A549 (cell line): ENCODE data around the gene TRIM72. TPM values are rescaled to one million over a fixed set of nuclear protein-coding genes. Genes with fewer than 3 reads are reported as not detected.

Experiments
- ATAC-seq, 2 experiments: fragments of 200-7000 bp in 1 of 2; fragments of >200 bp in 1 of 2; cut with Nextera tagmentation in 1 of 2; cut with Tn5 transposase in 1 of 2; 3 replicates each; pipeline versions ENCODE4 v1.8.0 to v1.9.1; 2018 to 2020; ENCODE audit warnings: mild to moderate bottlenecking in 1 of 2, moderate library complexity in 1 of 2
- CTCF ChIA-PET: fragments of 300-600 bp; sonication (Branson Sonifier 250); formaldehyde crosslinking; extraction: SDS; loops from one replicate; lab custom pipeline; 2021; ENCODE audit warnings: antibody characterized with exemption, inconsistent platforms; lab: Yijun Ruan, JAX
- POLR2A ChIA-PET: fragments of 350-600 bp; formaldehyde crosslinking; extraction: SDS; loops from one replicate; lab custom pipeline; 2021; ENCODE audit warnings: antibody characterized with exemption, inconsistent platforms; lab: Yijun Ruan, JAX
- DNase-seq, 2 experiments: peaks; one replicate each; pipeline versions ENCODE4 v3.0.0 to v3.0.0-alpha.2; 2011 to 2016; ENCODE audit warnings: low read depth in 1 of 2, low spot score in 1 of 2
- FAIRE-seq: peaks from 2 replicates; lab custom pipeline; 2011; peaks lifted over from hg19 to GRCh38; lab: Jason Lieb, UNC
- H3K27ac ChIP-seq, 2 experiments: fragments of >200 bp; sonication (Bioruptor Twin); formaldehyde crosslinking; 3 replicates each; pipeline ENCODE4 v1.5.1; 2016 to 2017
- H3K4me1 ChIP-seq: fragments of >200 bp; sonication (Bioruptor Twin); formaldehyde crosslinking; 3 replicates; pipeline ENCODE4 v1.6.1; 2016
- H3K4me2 ChIP-seq: fragments of >200 bp; sonication (Bioruptor Twin); formaldehyde crosslinking; 3 replicates; pipeline ENCODE4 v1.6.1; 2016
- H3K4me3 ChIP-seq: fragments of >200 bp; sonication (Bioruptor Twin); formaldehyde crosslinking; 3 replicates; pipeline ENCODE4 v1.5.1; 2016
- H3K9me3 ChIP-seq: fragments of >200 bp; sonication (Bioruptor Twin); formaldehyde crosslinking; 3 replicates; pipeline ENCODE4 v1.6.1; 2016
- BHLHE40 ChIP-seq: IDR thresholded peaks from 2 replicates; pipeline ENCODE4 v1.6.1; 2012; ENCODE audit warnings: low read depth, low read length, inconsistent platforms
- CBX2 ChIP-seq: fragments of 200-600 bp; sonication (generic); IDR thresholded peaks from 2 replicates; pipeline ENCODE4 v1.6.1; 2016; ENCODE audit warnings: low read depth, mild to moderate bottlenecking, borderline replicate concordance
- CEBPB ChIP-seq, 2 experiments: fragments of >200 bp in 1 of 2; sonication (Bioruptor Twin) in 1 of 2; formaldehyde crosslinking in 1 of 2; IDR thresholded peaks; 2 replicates each; pipeline ENCODE4 v1.6.1; 2012 to 2016
- CHD4 ChIP-seq: fragments of 200-600 bp; sonication (generic); IDR thresholded peaks from 2 replicates; pipeline ENCODE4 v1.6.1; 2016; ENCODE audit warnings: antibody characterized with exemption, mild to moderate bottlenecking, borderline replicate concordance
- CTCF ChIP-seq: fragments of >200 bp; sonication (Bioruptor Twin); formaldehyde crosslinking; IDR thresholded peaks from 3 replicates; pipeline ENCODE4 v1.5.1; 2016
- EHF ChIP-seq: fragments of 250-450 bp; sonication (Bioruptor Pico); IDR thresholded peaks from 2 replicates; pipeline ENCODE4 v1.5.0; 2020; ENCODE audit warnings: mild to moderate bottlenecking
- ELK1 ChIP-seq: fragments of 150-350 bp; IDR thresholded peaks from 2 replicates; pipeline ENCODE4 v1.6.1; 2014; ENCODE audit warnings: low read depth, mild to moderate bottlenecking, low read length
- EP300 ChIP-seq, 2 experiments: fragments of >200 bp; sonication (Bioruptor Twin); formaldehyde crosslinking; IDR thresholded peaks; 2 replicates in 1 of 2; 3 replicates in 1 of 2; pipeline ENCODE4 v1.6.1; 2016 to 2017
- FOSB ChIP-seq: fragments of 250-450 bp; sonication (Bioruptor Pico); IDR thresholded peaks from 2 replicates; pipeline ENCODE4 v1.5.0; 2020; ENCODE audit warnings: mild to moderate bottlenecking, moderate library complexity
- FOXS1 ChIP-seq: fragments of 250-450 bp; sonication (Bioruptor Pico); IDR thresholded peaks from 2 replicates; pipeline ENCODE4 v1.5.0; 2020; ENCODE audit warnings: mild to moderate bottlenecking, moderate library complexity
- HOXB5 ChIP-seq: fragments of 250-450 bp; sonication (Bioruptor Pico); IDR thresholded peaks from 2 replicates; pipeline ENCODE4 v1.5.0; 2020; ENCODE audit warnings: mild to moderate bottlenecking, moderate library complexity
- MAX ChIP-seq: IDR thresholded peaks from 2 replicates; pipeline ENCODE4 v1.6.1; 2012
- MYC ChIP-seq: IDR thresholded peaks from 2 replicates; pipeline ENCODE4 v1.6.1; 2012; ENCODE audit warnings: mild to moderate bottlenecking, inconsistent platforms, low read length, improper control_type of control experiment, borderline replicate concordance
- NFE2L2 ChIP-seq: fragments of 150-350 bp; conservative IDR thresholded peaks from 2 replicates; pipeline ENCODE4 v1.6.1; 2014; ENCODE audit warnings: low read length
- NPAS2 ChIP-seq: fragments of 250-450 bp; sonication (Bioruptor Pico); IDR thresholded peaks from 2 replicates; pipeline ENCODE4 v1.8.0; 2022; ENCODE audit warnings: mild to moderate bottlenecking, moderate library complexity, borderline replicate concordance
- PBX3 ChIP-seq: IDR thresholded peaks from 2 replicates; pipeline ENCODE4 v1.6.1; 2012
- PHF8 ChIP-seq: fragments of 200-600 bp; sonication (generic); IDR thresholded peaks from 2 replicates; pipeline ENCODE4 v1.6.1; 2016; ENCODE audit warnings: low read depth, mild to moderate bottlenecking, antibody characterized with exemption, moderate library complexity, borderline replicate concordance
- POLR2A ChIP-seq: IDR thresholded peaks from 2 replicates; pipeline ENCODE4 v1.6.1; 2012; ENCODE audit warnings: mild to moderate bottlenecking, low read length
- POLR2AphosphoS2 ChIP-seq: conservative IDR thresholded peaks from 2 replicates; pipeline ENCODE4 v1.6.1; 2012; ENCODE audit warnings: low read length, improper control_type of control experiment, inconsistent platforms
- RAD21 ChIP-seq, 2 experiments: fragments of >200 bp in 1 of 2; sonication (Bioruptor Twin) in 1 of 2; formaldehyde crosslinking in 1 of 2; IDR thresholded peaks in 1 of 2; conservative IDR thresholded peaks in 1 of 2; 2 replicates in 1 of 2; 3 replicates in 1 of 2; pipeline ENCODE4 v1.6.1; 2012 to 2018; ENCODE audit warnings: inconsistent platforms in 1 of 2
- REST ChIP-seq: fragments of 200-600 bp; sonication (generic); IDR thresholded peaks from 2 replicates; pipeline ENCODE4 v1.6.1; 2016; ENCODE audit warnings: antibody characterized with exemption, mild to moderate bottlenecking, moderate library complexity
- SREBF2 ChIP-seq: fragments of 450-650 bp; IDR thresholded peaks from 2 replicates; pipeline ENCODE4 v1.6.1; 2014; ENCODE audit warnings: mild to moderate bottlenecking, moderate library complexity
- ZNF302 ChIP-seq: fragments of 250-450 bp; sonication (Bioruptor Pico); IDR thresholded peaks from 2 replicates; pipeline ENCODE4 v1.9.0; 2021; ENCODE audit warnings: inconsistent platforms, mild to moderate bottlenecking, moderate library complexity
- ZSCAN20 ChIP-seq: fragments of 250-450 bp; sonication (Bioruptor Pico); IDR thresholded peaks from 2 replicates; pipeline ENCODE4 v1.8.0; 2022; ENCODE audit warnings: mild to moderate bottlenecking, moderate library complexity
- WGBS: methylation state at CpG from one replicate; pipeline ENCODE4 v1.1.6; 2017; ENCODE audit errors: missing lambda C conversion rate; 5-methylcytosine and 5-hydroxymethylcytosine counted together
- polyA minus RNA-seq: library from RNA; depleted of rRNA, polyadenylated mRNA; stranded (reverse); fragments of >200 nt; gene quantifications from 2 replicates; pipeline ENCODE4 v1.2.3, GENCODE V29; 2011; rRNA and poly(A)+ RNA removed
- polyA plus RNA-seq, 4 experiments: library from polyadenylated mRNA; depleted of rRNA in 3 of 4; stranded (reverse); fragments of >200 nt; fragmentation: RNase III in 1 of 4; extraction: RNeasy Plus Mini Kit Qiagen cat#74134 plus additional on column Dnase treatment in 1 of 4; gene quantifications; 2 replicates in 3 of 4; 3 replicates in 1 of 4; pipeline ENCODE4 v1.2.3, GENCODE V29; 2011 to 2017

Gene TRIM72
- polyA plus RNA-seq (2011; rRNA removed), result not detected in 2 replicates
- polyA plus RNA-seq (2012; cell fraction: cytosol; rRNA removed), result not detected in 2 replicates
- polyA plus RNA-seq (2012; cell fraction: nucleus; rRNA removed), result not detected in 2 replicates
- 0.04 TPM in 1 of 3 replicates, not detected in the others for polyA plus RNA-seq (2017; fragmentation: RNase III; extraction: RNeasy Plus Mini Kit Qiagen cat#74134 plus additional on column Dnase treatment)
- polyA minus RNA-seq, result not detected in 2 replicates

- Histone ChIP-seq H3K4me1 (peaks cover 5% of the 10 kb centered on the region; the same call in 2 of the 3 replicates), H3K9me3 (no peaks in the 10 kb centered on the region), H3K4me3 (no peak within 1 kb of the TSS; the same call in 2 of the 3 replicates), H3K27ac (peak within 1 kb of the TSS in 1 of 2 experiments; percentile 82; a peak in 3 of 6 replicates), H3K4me2 (peak within 1 kb of the TSS; percentile 97)
- ATAC-seq (no peak), FAIRE-seq (no peak), DNase-seq (no peak)
- TF ChIP-seq MYC, result no peak
- no peak for TF ChIP-seq RAD21 (conservative IDR thresholded peaks at IDR 0.05 in 1 of 2, IDR thresholded peaks at IDR 0.05 in 1 of 2)
- TF ChIP-seq NFE2L2, result no peak
- TF ChIP-seq BHLHE40, result no peak
- no peak for TF ChIP-seq FOXS1 (CRISPR knock-in tag)
- WGBS, result 89% methylated on average over 24 of the region's 25 CpGs
- ChIA-PET POLR2A (no interaction called here), CTCF (interaction anchor here (1.0 to 1.6 kb wide), 3 partner anchors 119 to 228 kb away, joined by 3 to 5 read pairs (median 4); partner anchors contain the start of gene ZNF843)
Observed at GRCh38 chr16:31213877-31214707, at the start of gene TRIM72. Gene TRIM72 (plus strand): TSS chr16:31214119. CDS start chr16:31214739, 620 bp downstream.

GRCh38 chr16:31167315-31167714 is 46.6 kb upstream of the TRIM72 start:
- DNase-seq, result no peak
- Histone ChIP-seq H3K4me1 (no peaks in the 10 kb centered on the region), H3K27ac (no peak overlapping the region), H3K4me2 (no peak overlapping the region), H3K4me3 (no peak overlapping the region), H3K9me3 (no peaks in the 10 kb centered on the region)
- ChIA-PET POLR2A (no interaction called here), CTCF (interaction anchor here (1.6 to 2.5 kb wide), 2 partner anchors 16 to 182 kb away, joined by 5 to 6 read pairs; partner anchors contain the start of gene HSD3B7)
- no peak for ATAC-seq
- 82% methylated on average over 8 of the region's 8 CpGs for WGBS
- FAIRE-seq, result no peak
- TF ChIP-seq POLR2AphosphoS2 (no peak), CBX2 (no peak), ELK1 (no peak), CEBPB (IDR thresholded peaks at IDR 0.05) (peak in 1 of 2 experiments; percentile 27; a peak in 1 of 4 replicates), ZSCAN20 (CRISPR knock-in tag) (no peak), HOXB5 (CRISPR knock-in tag) (no peak), SREBF2 (no peak), NPAS2 (no peak)

- POLR2A ChIA-PET, result interaction anchor here (1.2 kb wide), 1 partner anchor 11 kb away, joined by 4 read pairs; the partner anchor contains the start of gene FUS
- no peak overlapping the region for H3K4me3 ChIP-seq
- H3K4me1 ChIP-seq, result no peaks in the 10 kb centered on the region
- CTCF ChIA-PET, result interaction anchor here (1.3 to 1.6 kb wide), 2 partner anchors 15 to 27 kb away, joined by 5 read pairs; no protein-coding TSS in a partner anchor
- 39% methylated on average over 2 of the region's 2 CpGs for WGBS
- peak in 1 of 2 experiments; percentile 69; a peak in 3 of 6 replicates for ATAC-seq
- H3K27ac ChIP-seq, result no peak overlapping the region
- no peak for DNase-seq
- FAIRE-seq, result no peak
- no peak overlapping the region for H3K4me2 ChIP-seq
- H3K9me3 ChIP-seq, result no peaks in the 10 kb centered on the region
- TF ChIP-seq MAX (no peak), PHF8 (no peak), CTCF (no peak), NFE2L2 (no peak), EHF (CRISPR knock-in tag) (no peak), SREBF2 (no peak), ZNF302 (CRISPR knock-in tag) (no peak), CHD4 (no peak), EP300 (IDR thresholded peaks at IDR 0.05) (no peak), REST (no peak), FOSB (CRISPR knock-in tag) (no peak), POLR2A (no peak), PBX3 (no peak)
Observed at GRCh38 chr16:31168848-31169247, 45.1 kb upstream of the TRIM72 start.
